ENCODE measurements around the gene PHYKPL. TPM values are rescaled to one million over a fixed set of nuclear protein-coding genes. Genes with fewer than 3 reads are reported as not detected.

Gene PHYKPL
- total RNA-seq, 1 donor from 2014 or later: 20.5 TPM

GRCh38 chr5:178280631-178281030, 48.0 kb upstream of the PHYKPL start:
- H3K9ac ChIP-seq: no peak overlapping the region
- Mint-ChIP-seq H3K36me3 (no peaks in the 10 kb centered on the region), H3K4me1 (peaks cover 16% of the 10 kb centered on the region), H3K27ac (no peak overlapping the region), H3K27me3 (ENCODE audit: insufficient read depth, low read depth) (peaks cover 7% of the 10 kb centered on the region), H3K4me3 (no peak overlapping the region), H3K9me3 (peaks cover 17% of the 10 kb centered on the region)
- H2AFZ ChIP-seq (replicated peaks): no peak overlapping the region
- no peaks in the 10 kb centered on the region for H3K79me2 ChIP-seq (ENCODE audit: low read depth)
- no peak overlapping the region for H3K27ac ChIP-seq
- no peaks in the 10 kb centered on the region for H3K9me3 ChIP-seq (ENCODE audit: low read depth)
- no peak for TF ChIP-seq EZH2phosphoT487 (IDR thresholded peaks at IDR 0.05)
- TF ChIP-seq CTCF (IDR thresholded peaks at IDR 0.05): no peak
- TF ChIP-seq EZH2 (IDR thresholded peaks at IDR 0.05): no peak
- no peak overlapping the region for H3K4me3 ChIP-seq
- H4K20me1 ChIP-seq (ENCODE audit: low read depth): no peaks in the 10 kb centered on the region
- no peak overlapping the region for H3K4me2 ChIP-seq
- peaks cover 24% of the 10 kb centered on the region for H3K27me3 ChIP-seq
- DNase-seq (ENCODE audit: low spot score): no peak
- H3K36me3 ChIP-seq: no peaks in the 10 kb centered on the region
- no peaks in the 10 kb centered on the region for H3K4me1 ChIP-seq
- no peaks in the 10 kb centered on the region for H3F3A ChIP-seq (ENCODE audit: low read depth)

- no peak overlapping the region for H3K4me3 Mint-ChIP-seq
- H3K9ac ChIP-seq: no peak overlapping the region
- no peak overlapping the region for H3K4me3 ChIP-seq
- H3K27ac ChIP-seq: no peak overlapping the region
- H3K9me3 Mint-ChIP-seq: peaks cover 20% of the 10 kb centered on the region
- H3K9me3 ChIP-seq (ENCODE audit: low read depth): no peaks in the 10 kb centered on the region
- H4K20me1 ChIP-seq (ENCODE audit: low read depth): no peaks in the 10 kb centered on the region
- no peaks in the 10 kb centered on the region for H3K4me1 ChIP-seq
- peak overlapping the region; percentile 65 for H2AFZ ChIP-seq (replicated peaks)
- no peak for TF ChIP-seq EZH2 (IDR thresholded peaks at IDR 0.05)
- TF ChIP-seq CTCF (IDR thresholded peaks at IDR 0.05): peak; percentile 98
- H3K79me2 ChIP-seq (ENCODE audit: low read depth): no peaks in the 10 kb centered on the region
- peak; percentile 94 for DNase-seq (ENCODE audit: low spot score)
- peak overlapping the region; percentile 55 for H3K4me2 ChIP-seq
- peak overlapping the region; percentile 46 for H3K27ac Mint-ChIP-seq
- H3K4me1 Mint-ChIP-seq: peaks cover 16% of the 10 kb centered on the region
- no peaks in the 10 kb centered on the region for H3K36me3 Mint-ChIP-seq
- H3K27me3 ChIP-seq: peaks cover 24% of the 10 kb centered on the region
- peaks cover 5% of the 10 kb centered on the region for H3K27me3 Mint-ChIP-seq (ENCODE audit: insufficient read depth, low read depth)
- no peaks in the 10 kb centered on the region for H3K36me3 ChIP-seq
- H3F3A ChIP-seq (ENCODE audit: low read depth): no peaks in the 10 kb centered on the region
Measured at GRCh38 chr5:178279723-178280438, 47.3 kb upstream of the PHYKPL start.

- H2AFZ ChIP-seq (replicated peaks): no peak overlapping the region
- no peaks in the 10 kb centered on the region for H3F3A ChIP-seq (ENCODE audit: low read depth)
- H3K9ac ChIP-seq: no peak overlapping the region
- Mint-ChIP-seq H3K4me3 (no peak overlapping the region), H3K27ac (no peak overlapping the region), H3K27me3 (ENCODE audit: insufficient read depth, low read depth) (peaks cover 5% of the 10 kb centered on the region), H3K9me3 (peaks cover 20% of the 10 kb centered on the region), H3K4me1 (peaks cover 16% of the 10 kb centered on the region), H3K36me3 (no peaks in the 10 kb centered on the region)
- no peaks in the 10 kb centered on the region for H3K4me1 ChIP-seq
- H3K27me3 ChIP-seq: peaks cover 24% of the 10 kb centered on the region
- no peak overlapping the region for H3K27ac ChIP-seq
- no peak for DNase-seq (ENCODE audit: low spot score)
- H3K4me2 ChIP-seq: no peak overlapping the region
- H3K4me3 ChIP-seq: no peak overlapping the region
- no peaks in the 10 kb centered on the region for H4K20me1 ChIP-seq (ENCODE audit: low read depth)
- H3K9me3 ChIP-seq (ENCODE audit: low read depth): no peaks in the 10 kb centered on the region
- TF ChIP-seq CTCF (IDR thresholded peaks at IDR 0.05) (no peak), EZH2 (IDR thresholded peaks at IDR 0.05) (no peak), EZH2phosphoT487 (IDR thresholded peaks at IDR 0.05) (no peak)
- H3K36me3 ChIP-seq: no peaks in the 10 kb centered on the region
- H3K79me2 ChIP-seq (ENCODE audit: low read depth): no peaks in the 10 kb centered on the region
Measured at GRCh38 chr5:178279026-178279722, 46.6 kb upstream of the PHYKPL start.
